NCI-H748 (cell line): ENCODE data around the gene ADRM1.

Source experiments
- DNase-seq: peaks from one replicate; lab custom pipeline; 2025; ENCODE audit not compliant: unreplicated experiment; lab: John Stamatoyannopoulos, UW

The ADRM1 gene

DNA sequence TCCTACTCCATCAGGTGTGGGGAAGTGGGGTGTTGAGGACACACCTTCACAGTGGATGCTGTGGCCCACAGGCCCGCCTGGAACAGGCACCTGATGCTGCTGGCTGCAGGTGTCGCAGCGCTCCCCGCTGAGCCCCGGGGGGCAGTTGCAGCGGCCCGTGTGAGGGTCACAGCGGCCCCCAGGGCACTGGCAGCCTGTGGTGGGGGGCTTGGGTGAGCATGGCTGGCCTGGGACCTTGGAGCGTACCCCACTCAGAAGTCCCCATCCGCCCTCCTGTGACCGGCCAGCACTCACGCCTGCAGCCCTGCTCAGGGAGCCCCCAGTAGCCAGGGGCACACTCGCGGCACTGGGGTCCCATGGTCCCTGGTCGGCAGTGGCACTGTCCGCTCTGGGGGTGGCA lies 19.2 kb downstream of the ADRM1 start:
- DNase-seq = no peak

DNA sequence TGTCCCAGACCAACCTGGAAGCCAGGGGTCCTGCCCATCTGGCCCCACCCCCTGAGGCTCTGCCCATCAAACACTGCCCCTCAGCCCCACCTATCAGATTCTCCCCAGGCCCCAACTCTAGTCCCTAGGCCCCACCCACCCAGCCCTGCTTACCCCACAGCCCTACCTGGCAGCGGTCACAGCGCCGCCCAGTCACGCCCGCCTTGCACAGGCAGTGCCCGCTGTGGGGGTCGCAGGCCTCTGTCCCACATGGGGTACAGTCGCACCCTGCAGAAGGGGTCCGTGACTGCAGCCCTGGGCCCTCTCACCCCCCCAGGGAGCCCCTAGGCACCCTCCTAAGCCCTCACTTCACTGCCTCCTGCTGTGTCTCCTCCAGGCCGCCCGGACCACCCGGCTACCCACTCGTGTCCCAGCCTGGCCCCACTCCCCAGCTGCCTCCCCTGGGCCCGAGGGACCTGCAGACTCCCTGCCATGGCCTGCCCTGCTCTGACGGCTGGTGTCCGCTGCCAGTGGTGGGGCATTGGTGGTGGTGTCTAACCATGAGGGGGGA lies 19.8 kb downstream of the ADRM1 start:
- DNase-seq = no peak

DNA sequence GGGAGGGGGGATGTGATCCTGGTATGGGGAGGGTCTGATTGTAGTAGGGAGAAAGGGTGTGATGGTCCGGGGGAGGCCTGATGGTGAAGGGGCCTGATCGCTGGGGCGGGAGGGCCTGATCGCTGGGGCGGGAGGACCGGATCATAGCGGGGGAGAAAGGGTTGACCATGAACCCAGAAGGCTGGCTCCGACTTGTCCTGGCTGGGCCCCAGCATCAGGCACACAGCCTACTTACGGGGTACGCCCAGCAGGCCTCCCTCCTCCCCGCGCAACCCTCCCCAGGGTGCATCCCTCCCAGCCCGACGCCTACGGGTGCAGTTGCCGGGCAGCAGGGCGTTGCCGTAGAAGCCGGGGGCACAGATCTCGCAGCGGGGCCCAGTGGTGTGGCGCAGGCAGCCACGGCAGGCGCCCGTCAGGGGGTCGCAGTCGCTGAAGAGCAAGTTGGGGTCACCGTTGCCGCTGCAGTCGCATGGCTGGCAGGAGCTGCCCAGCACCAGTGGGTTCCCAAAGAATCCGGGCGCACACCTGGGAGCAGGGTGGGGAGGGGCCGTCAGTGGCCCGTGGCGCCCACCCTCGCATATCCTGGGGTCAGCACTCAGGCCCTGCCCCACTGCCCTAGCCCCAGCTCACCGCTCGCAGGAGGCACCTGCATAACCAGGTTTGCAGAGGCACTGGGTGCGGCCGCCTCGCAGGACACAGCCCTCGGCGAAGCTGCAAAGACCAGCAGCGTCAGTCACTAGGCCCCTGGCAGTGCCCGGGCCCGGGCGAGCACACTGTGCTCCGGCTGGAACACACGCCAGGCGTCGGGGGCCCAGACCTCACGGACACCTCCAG lies 20.6 kb downstream of the ADRM1 start:
- no peak for DNase-seq

DNA sequence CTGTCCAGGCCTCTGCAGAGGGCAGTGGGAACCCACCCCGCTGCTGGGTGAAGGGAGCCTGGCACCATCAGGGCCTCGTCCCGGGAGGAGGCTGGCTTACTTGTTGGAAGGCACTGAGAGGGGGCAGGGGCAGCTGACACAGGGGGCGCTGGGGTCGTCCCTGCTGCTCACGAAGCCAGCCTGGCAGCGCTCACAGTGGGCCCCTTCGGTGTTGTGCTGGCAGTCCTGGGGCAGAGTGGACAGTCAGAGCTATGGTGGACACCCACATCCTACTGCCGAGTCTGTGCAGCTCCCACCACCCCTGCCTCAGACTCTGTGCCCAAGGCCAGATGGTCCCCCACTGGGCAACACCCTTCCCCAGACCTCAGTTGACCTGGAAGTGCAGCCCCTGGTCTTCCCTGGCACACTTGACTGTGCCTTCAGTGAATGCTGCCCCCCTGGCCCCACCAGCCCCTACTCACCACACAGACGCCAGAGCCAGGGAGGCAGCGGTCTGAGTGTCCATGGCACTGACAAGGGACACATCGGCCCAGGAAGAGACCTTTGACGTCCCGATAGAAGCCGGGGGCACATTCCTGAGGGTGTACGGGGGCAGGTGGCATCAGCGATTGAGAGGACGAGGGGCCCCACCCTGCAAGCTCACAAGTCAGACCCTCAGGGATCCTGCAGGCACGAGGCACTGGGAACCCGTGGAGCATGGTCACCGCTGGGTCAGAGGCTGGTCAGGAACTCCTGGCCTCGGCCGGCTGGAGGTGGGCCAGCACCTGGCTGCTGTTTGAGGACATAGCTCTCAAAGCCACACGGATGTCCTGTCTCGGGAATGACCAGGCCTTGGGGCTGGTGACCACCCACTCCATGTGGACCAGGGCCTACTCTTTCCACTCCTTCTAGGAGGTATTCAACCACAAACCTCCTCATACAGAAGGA lies 21.4 kb downstream of the ADRM1 start:
- DNase-seq = no peak

DNA sequence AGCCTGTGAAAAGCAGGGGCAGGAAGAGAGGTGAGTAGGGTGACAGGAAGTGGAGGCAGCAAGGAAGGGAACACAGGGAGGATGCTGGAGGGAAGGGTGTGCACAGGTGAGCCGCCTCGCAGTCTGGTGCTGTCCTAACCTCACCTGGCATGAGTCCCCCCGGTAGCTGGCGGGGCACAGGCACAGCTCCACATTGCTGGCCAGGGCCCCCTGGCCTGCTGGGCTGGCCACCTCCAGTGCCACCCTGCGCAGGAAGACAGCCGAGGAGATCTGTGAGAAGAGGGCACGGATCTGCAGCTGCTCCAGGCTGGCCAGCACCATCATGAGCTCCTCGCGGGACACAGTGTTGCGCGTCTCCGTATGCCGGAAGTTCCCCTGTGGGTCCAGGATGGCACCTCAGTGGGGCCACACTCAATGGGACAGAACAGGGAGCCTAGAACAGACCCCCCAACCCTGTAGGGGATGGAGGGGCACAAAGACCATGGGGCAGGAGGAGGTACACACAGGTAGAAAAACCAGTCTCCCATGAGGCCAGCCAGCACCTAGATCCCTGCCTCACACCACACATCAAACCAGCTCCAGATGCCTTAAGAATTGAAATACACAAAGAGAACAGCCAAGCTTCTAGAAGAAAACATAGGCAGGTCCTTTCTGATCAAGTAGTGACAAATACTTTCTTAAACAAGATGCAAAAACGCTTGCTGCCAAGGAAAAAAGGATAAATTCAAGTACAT lies 22.5 kb downstream of the ADRM1 start:
- no peak for DNase-seq

DNA sequence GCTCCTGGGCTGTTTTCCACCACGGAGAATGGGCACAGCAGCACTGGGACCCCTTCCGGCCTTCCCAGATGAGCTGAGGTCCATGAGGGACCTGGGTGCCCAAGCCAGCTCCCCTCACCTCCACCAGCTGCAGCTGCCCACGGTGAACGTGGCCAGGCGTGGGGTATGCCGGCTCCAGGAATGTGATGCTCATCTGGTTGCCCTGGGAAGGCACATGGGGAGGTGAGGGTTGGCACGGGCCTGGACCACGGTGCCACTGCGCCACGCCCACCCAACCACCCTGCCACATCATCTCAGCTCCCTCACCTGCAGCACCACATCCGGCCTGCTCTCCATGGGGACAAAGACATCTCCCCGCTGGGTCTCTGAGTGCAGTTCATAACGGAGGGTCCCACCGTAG lies 23.8 kb downstream of the ADRM1 start:
- no peak for DNase-seq

DNA sequence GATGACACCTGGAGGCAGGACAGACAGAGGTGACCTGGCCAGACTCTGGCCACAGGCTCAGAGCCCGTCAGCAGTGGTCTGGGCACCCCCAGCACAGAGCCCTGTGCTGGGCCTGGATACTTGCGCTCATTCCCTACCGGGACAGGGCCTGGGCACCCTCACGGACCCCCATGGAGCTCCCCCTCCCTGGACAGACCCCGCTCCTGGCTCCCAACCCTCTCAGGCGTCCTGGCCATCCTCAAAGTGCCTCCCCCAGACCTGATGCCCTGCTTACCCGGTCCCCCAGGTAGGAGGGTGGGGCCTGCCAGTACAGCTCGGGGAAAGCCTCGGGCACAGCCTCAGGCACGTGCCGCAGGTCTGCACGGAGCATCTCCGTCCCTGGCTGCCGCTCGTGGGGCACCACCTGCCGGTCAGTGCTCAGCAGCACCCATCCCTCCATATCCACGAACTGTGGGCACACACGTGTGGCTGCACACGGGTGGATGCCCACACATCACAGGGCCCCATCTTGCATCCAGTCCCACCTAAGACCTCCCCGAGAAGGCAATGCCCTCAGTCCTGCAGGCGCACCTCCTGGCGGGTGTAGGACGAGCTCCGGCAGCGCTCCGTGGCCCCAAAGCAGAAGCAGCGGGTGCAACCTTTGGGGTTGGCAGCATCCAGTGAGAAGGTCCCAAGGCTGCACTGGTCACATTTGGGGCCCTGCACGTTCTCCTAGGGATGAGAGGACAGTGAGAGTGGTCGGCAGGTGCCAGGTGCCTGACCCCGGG lies 24.3 kb downstream of the ADRM1 start:
- DNase-seq = no peak

DNA sequence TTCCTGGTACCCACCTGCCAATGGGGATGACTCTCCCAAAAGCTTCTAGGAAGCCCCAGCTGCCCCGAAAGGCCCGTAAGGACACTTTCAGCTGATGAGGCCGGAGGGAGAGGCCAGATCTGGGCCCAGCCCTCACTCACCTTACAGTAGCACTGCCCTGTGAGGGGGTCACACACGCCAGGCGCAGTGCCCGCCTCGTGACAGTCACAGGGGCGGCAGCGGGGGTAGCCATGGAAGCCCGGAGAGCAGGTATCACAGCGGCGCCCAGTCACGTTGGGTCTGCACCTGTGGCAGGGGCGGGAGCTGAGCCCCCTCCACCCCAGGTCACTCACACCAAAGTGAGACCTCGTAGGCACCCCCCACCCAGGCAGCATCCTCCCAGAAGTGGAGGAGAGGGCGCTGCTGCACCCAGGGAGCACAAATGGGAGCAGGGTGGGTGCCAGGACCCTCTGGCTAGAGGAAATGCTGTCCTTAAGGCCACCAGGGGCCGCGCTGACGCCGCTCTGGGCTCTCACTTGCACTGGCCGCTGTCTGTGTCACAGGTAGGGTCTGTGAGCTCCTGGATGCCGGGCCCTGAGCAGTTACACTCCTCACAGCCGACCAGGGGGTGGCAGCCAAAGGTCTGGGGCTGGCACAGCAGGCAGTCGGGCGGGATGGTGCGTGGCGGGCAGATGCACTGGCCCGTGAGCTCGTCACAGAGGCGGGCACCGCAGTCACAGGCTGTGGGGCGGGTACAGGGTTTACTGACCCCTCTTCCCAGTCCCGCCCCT lies 25.1 kb downstream of the ADRM1 start:
- no peak for DNase-seq

DNA sequence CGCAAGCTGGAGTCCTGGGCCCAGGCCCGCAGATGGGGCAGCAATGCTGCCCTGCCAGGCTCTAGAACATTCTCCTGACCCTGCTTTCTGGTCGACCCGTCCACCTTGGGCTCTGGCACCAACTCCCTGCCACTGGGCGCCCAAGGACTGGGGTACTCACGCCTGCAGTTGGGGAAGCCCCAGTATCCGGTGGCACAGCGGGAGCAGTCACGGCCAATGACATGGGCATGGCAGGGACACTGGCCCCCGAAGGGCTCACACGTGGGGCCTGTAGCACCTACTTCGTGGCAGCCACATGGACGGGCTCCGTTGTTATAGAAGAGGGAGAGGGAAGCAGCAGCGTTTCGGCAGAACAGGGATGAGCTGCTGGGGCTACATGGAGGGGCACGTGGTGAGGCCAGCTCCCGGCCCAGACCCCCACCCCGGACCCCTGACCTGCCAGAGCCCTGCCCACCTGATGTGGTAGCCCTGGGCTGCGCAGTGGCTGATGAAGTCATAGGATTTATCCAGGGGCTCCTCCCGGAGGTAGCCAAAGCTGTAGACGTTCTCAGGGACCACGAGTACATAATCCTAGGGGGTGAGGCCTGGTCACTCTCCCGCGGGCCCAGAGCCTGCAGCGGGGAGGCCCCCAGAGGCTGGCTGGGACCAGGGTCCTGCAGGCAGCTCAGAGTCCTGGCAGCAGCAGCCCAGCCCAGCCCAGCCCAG lies 26.0 kb downstream of the ADRM1 start:
- no peak for DNase-seq

DNA sequence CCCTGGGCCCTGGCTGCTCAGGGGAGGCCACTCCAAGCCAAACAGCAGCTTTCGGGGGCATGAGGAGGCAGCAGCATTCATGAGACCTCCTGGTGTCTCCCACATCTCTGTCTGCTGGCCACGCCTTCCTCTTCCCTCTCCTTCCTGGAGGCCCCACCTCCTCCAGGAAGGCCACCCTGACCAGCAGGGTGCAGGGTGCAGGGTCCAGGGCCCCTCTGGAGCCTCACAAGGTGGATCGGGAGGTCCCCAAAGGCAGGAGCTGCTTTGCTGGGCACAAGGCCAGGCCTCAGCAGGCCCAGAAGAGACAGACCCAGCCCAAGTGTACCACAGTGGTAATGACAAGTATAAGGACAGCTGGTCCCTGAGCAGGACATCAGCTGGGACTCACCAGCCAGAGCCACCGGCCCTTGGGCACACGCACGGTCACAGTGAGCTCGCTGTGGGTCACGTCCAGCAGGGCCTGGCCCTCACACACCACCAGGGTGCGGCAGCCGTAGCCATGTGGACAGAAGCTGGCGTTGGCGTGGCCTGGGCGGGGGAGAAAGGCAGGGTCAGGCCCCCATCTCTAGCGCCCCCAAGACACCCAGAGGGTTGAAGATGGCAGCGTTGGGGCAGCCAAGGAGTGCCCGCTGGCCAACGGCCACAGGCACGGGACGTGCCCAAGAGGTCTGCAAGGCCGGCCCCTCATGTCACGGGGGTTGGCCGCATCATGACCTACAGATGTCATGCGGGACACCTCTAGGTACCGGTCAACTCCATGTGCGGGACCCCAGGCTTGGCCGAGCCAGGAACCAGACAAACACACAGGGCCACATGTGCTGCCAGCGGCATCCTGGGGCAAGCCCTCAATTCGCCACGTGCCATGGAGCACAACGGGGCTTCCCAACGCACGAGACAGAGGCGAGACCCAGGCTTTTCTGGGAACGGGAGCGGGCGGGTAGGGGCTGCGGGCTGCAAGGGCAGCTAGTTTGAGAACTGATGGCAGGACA lies 26.9 kb downstream of the ADRM1 start:
- no peak for DNase-seq

DNA sequence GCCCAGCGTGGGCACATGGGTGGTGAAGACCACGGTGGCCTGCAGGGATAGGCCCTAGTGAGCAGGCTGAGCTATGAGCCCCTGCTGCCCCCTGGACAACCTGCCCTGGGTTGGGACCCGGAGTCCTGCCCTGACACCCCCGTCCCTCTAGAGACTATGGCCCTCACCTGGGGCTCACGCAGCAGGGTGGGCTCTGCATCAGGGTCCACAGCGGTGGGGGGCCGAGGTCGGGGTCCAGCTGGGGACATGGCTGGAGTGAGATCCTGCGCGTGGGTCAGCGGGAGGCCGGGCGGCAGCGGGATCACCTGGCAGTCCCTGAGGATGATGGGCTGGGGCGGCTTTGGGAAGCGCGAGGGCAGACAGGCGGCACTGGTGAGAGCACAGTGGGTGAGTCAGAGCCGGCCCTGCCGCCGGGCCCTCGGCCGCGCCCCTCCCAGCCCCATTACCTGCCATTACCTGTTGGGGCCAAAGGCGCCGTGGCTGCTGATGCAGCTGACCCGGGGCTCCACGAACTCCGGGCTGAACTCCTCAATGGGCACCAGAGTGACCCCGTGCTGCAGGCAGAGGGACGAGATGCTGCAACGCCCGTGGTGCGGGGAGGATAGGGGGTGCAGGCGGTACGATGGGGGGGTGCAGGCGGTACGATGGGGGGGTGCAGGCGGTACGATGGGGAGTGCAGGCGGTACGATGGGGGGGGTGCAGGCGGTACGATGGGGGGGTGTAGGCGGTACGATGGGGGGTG lies 27.9 kb downstream of the ADRM1 start:
- DNase-seq = no peak

DNA sequence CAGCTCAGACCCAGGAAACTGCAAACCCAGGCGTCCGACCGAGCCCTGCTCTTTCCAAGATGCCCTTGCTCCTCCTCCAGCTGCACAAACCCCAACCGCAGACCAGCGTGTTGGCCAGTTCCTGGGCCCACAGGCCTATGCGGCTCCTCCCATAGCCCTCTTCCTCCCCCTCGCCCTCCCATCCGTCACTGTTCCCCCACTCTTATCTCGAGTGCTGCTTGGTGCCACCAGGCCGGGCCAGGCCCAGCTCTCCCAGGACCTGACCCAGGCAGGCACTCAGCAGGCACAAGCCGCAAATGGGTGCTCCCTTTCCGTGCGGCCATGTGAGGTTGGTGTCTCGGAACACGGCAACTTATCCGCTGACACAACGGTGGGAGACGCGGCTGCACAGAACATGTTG lies 28.6 kb downstream of the ADRM1 start:
- no peak for DNase-seq

DNA sequence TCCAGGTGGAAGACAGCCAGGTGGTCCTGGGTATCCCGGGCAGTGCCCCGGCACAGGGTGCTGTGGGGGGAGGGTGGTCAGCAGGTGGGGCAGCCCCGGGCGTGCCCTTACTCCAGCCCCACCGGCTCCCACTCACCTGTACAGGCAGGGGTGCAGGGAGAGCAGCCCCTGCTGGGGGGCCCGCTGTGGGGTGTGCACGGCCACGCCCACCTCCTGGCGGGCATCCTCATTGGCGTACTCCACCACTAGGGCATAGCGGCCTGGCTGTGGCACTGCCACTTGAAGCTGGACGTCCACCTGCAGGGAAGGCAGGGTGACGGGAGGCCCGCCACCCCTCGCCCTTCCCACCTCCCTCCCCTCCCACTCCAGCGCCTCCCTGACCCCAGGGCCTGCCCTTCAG lies 29.6 kb downstream of the ADRM1 start:
- no peak for DNase-seq

DNA sequence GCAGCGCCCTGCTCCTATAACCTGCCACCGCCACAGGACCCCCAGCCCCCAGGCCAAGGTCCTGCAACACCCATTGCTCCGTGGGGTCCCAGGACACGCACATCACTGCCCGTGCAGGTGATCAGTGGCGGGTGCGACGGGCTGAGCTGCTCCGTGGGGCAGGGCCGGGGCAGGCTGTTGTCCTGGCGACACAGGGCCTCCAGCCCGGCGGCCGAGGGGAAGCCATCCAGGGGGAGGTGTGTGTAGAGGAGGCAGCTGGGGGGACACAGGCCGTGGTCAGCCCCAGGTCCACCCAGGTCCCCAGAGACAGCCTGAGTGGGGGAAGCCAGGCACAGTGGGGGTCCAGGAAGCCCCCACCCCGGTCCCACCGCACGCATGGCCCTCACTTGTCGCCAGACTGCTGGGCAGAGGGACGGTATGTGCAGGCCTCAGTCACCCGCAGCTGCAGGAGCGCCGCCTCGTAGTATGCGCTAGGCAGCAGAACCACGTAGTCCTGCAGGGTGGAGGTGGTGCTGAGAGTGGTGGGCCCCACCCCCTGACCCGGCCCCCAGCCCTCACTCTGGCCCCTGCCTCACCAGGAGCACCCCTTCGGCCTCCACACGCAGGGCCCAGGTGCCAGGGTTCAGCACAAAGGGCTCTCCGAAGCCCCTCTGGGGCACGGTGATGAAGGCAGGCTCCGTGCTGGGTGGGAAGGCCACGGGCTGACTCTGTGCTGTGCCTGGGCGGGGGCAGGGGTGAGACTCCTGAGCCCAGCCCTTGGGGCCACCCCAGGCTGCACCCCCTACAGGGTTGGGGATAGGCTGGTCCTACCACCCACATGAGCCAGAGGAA lies 30.4 kb downstream of the ADRM1 start:
- DNase-seq = no peak

DNA sequence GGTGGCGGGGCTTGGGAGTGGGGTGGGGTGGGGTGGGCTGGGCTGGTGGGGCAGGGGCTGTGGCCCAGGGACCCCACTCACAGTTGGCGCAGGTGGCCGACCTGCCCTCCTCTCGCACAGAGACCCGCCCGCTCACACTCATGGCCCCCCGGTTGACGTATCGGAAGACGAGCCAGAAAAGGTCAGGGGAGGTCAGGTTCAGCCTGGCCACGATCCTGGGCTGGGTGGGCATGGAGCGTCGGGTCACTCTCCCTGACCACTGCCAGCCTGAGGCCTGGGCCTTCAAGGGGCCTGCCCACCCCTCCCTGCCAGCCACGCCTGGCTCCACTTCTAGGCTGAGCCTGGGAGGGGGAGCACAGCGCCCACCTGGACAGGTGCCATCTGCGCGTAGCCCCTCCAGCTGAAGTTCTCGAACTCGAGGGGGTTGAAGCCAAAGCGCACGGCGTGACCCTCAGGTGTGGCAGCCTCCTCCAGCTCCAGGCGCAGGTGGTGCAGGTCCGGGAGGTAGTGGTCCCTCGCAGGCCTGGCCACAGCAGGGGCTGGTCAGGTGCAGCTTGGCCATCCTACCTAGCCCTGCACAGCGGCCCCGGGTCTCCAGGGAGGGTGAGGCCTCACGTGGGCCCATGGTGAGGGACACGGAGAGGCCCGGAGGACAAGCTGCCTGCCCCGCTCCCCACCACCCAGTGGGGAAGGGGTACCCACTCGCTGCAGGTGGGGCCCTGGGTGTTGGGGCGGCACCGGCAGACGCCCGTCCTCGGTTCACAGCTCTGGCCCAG lies 31.2 kb downstream of the ADRM1 start:
- DNase-seq = no peak

DNA sequence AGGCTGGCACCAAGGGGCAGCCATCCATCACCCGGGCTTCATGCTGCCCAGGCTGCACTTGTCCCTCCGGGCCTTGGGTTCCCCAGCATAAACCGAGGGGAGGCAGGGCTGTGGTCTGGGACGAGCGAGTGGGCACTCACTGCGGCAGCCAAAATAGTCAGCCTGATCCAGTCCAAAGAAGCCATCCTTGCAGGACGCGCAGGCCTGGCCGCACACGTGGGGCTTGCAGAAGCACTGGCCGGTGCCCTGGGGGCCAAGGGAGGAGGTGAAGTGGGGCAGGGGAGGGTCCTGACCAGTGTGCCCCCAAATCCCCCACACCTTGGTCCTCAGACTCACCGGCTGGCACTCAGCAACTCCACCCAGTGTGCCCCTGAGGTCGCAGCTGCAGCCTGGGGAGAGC lies 32.1 kb downstream of the ADRM1 start:
- no peak for DNase-seq
